SK-N-SH (cell line): ENCODE results near the gene TCF25. TPM values are rescaled to one million over a fixed set of nuclear protein-coding genes. Genes with fewer than 3 reads are reported as not detected.

ENCODE experiments used
- CTCF ChIA-PET: fragments of 300-600, 350-600 bp; formaldehyde crosslinking; extraction: SDS; loops from one replicate; lab custom pipeline; 2021; lab: Yijun Ruan, JAX
- POLR2A ChIA-PET: fragments of 350-600 bp; sonication (Branson Sonifier 250); formaldehyde crosslinking; extraction: SDS; loops from one replicate; lab custom pipeline; 2020; ENCODE audit warnings: antibody characterized with exemption, inconsistent platforms; lab: Yijun Ruan, JAX
- DNase-seq: peaks from one replicate; pipeline ENCODE4 v3.0.0; 2012
- H2AFZ ChIP-seq: fragments of 200-600 bp; sonication (generic); 2 replicates; pipeline ENCODE4 v1.8.1; 2016; ENCODE audit warnings: antibody characterized with exemption, mild to moderate bottlenecking, low read depth
- H3F3A ChIP-seq: fragments of 200-600 bp; sonication (generic); replicated peaks from 2 replicates; pipeline ENCODE3; 2016; ENCODE audit warnings: antibody characterized with exemption, mild to moderate bottlenecking; ENCODE audit not compliant: insufficient read depth
- H3K27ac ChIP-seq, 2 experiments: fragments of 200-500 bp in 1 of 2; fragments of 200-600 bp in 1 of 2; sonication (Bioruptor generic) in 1 of 2; sonication (generic), shearing (Covaris generic) in 1 of 2; 2 replicates each; pipeline versions ENCODE4 v1.5.1 to v1.6.1; 2014 to 2016; ENCODE audit warnings: low read depth in 2 of 2, inconsistent platforms in 1 of 2, low read length in 1 of 2, mild to moderate bottlenecking in 1 of 2, mixed read lengths in 1 of 2
- H3K27me3 ChIP-seq: fragments of 200-600 bp; sonication (generic), shearing (Covaris generic); 2 replicates; pipeline ENCODE4 v1.6.1; 2016; ENCODE audit warnings: mixed run types; ENCODE audit not compliant: insufficient read depth
- H3K36me3 ChIP-seq, 2 experiments: fragments of 200-500 bp in 1 of 2; fragments of 200-600 bp in 1 of 2; sonication (Bioruptor generic) in 1 of 2; sonication (generic) in 1 of 2; replicated peaks in 1 of 2; 2 replicates each; pipeline versions ENCODE3 to v1.5.1; 2014 to 2016; ENCODE audit warnings: low read length in 1 of 2, mild to moderate bottlenecking in 1 of 2; ENCODE audit not compliant: insufficient read depth in 2 of 2, control insufficient read depth in 1 of 2
- H3K4me1 ChIP-seq, 2 experiments: fragments of 200-500 bp in 1 of 2; fragments of 200-600 bp in 1 of 2; sonication (Bioruptor generic) in 1 of 2; sonication (generic), shearing (Covaris generic) in 1 of 2; 2 replicates each; pipeline versions ENCODE4 v1.5.1 to v1.6.1; 2014 to 2016; ENCODE audit warnings: low read depth in 1 of 2, low read length in 1 of 2, mixed run types in 1 of 2; ENCODE audit not compliant: insufficient read depth in 2 of 2, control insufficient read depth in 1 of 2
- H3K4me2 ChIP-seq: fragments of 200-600 bp; sonication (generic), shearing (Covaris generic); 2 replicates; pipeline ENCODE4 v1.6.1; 2017; ENCODE audit warnings: mixed run types
- H3K4me3 ChIP-seq, 2 experiments: fragments of 200-500 bp in 1 of 2; fragments of 200-600 bp in 1 of 2; sonication (Bioruptor generic) in 1 of 2; sonication (generic), shearing (Covaris generic) in 1 of 2; 2 replicates each; pipeline versions ENCODE4 v1.5.1 to v1.8.1; 2014 to 2016; ENCODE audit warnings: low read depth in 2 of 2, inconsistent platforms in 1 of 2, low read length in 1 of 2, mild to moderate bottlenecking in 1 of 2, mixed read lengths in 1 of 2, moderate library complexity in 1 of 2
- H3K79me2 ChIP-seq: fragments of 200-600 bp; sonication (generic); 2 replicates; pipeline ENCODE4 v1.8.1; 2017; ENCODE audit warnings: mild to moderate bottlenecking; ENCODE audit not compliant: insufficient read depth
- H3K9ac ChIP-seq: fragments of 200-600 bp; sonication (generic); 2 replicates; pipeline ENCODE4 v1.6.1; 2017; ENCODE audit warnings: mixed run types
- H3K9me2 ChIP-seq: fragments of 200-600 bp; sonication (generic); 2 replicates; pipeline ENCODE4 v1.6.1; 2017; ENCODE audit warnings: mixed run types
- H3K9me3 ChIP-seq: fragments of 200-600 bp; sonication (generic); 2 replicates; pipeline ENCODE4 v1.6.1; 2017; ENCODE audit warnings: mixed run types, mild to moderate bottlenecking, moderate library complexity
- H4K20me1 ChIP-seq: fragments of 200-600 bp; sonication (generic); 2 replicates; pipeline ENCODE4 v1.6.1; 2017; ENCODE audit warnings: mild to moderate bottlenecking, mixed run types; ENCODE audit not compliant: insufficient read depth
- FOSL2 ChIP-seq: IDR thresholded peaks from 2 replicates; pipeline ENCODE4 v1.4.0; 2012; ENCODE audit warnings: low read depth, mild to moderate bottlenecking, moderate library complexity, borderline replicate concordance
- FOXJ3 ChIP-seq: sonication (generic); formaldehyde crosslinking; IDR thresholded peaks from 2 replicates; pipeline ENCODE4 v1.5.1; 2020; ENCODE audit warnings: mild to moderate bottlenecking, missing genetic modification reagents
- FOXM1 ChIP-seq: IDR thresholded peaks from 2 replicates; pipeline ENCODE4 v1.4.0; 2012; ENCODE audit warnings: low read depth, mild to moderate bottlenecking
- NFIC ChIP-seq: IDR thresholded peaks from 2 replicates; pipeline ENCODE4 v1.4.0; 2012; ENCODE audit warnings: borderline replicate concordance
- NRF1 ChIP-seq: IDR thresholded peaks from 2 replicates; pipeline ENCODE4 v1.6.1; 2012; ENCODE audit warnings: low read depth, mild to moderate bottlenecking, low read length
- RCOR1 ChIP-seq: fragments of 150-350 bp; IDR thresholded peaks from 2 replicates; pipeline ENCODE4 v1.6.1; 2017; ENCODE audit warnings: antibody characterized with exemption, low read length
- RXRA ChIP-seq: IDR thresholded peaks from 2 replicates; pipeline ENCODE4 v1.4.0; 2012; ENCODE audit warnings: low read depth, mild to moderate bottlenecking, borderline replicate concordance
- SIN3A ChIP-seq: IDR thresholded peaks from 2 replicates; pipeline ENCODE4 v1.6.1; 2012; ENCODE audit warnings: low read depth, mild to moderate bottlenecking, low read length, moderate library complexity, borderline replicate concordance
- WGBS: methylation state at CpG from one replicate; pipeline ENCODE4 v1.1.6; 2017; ENCODE audit warnings: low lambda C conversion rate; 5-methylcytosine and 5-hydroxymethylcytosine counted together
- polyA plus RNA-seq, 3 experiments: library from polyadenylated mRNA; depleted of rRNA; stranded (reverse); fragments of >200 nt; gene quantifications; 2 replicates each; pipeline ENCODE4 v1.2.3, GENCODE V29; 2012
- TF ChIP-seq, protein P1 (sequence below): IDR thresholded peaks from 2 replicates; pipeline ENCODE4 v1.6.1; 2012; ENCODE audit warnings: mild to moderate bottlenecking, low read depth, low read length, moderate library complexity
- TF ChIP-seq, protein P2 (sequence below): fragments of 150-350 bp; IDR thresholded peaks from 2 replicates; pipeline ENCODE4 v1.6.1; 2017; ENCODE audit warnings: antibody characterized with exemption, low read length, low read depth, borderline replicate concordance
- TF ChIP-seq, protein P3 (sequence below): IDR thresholded peaks from 2 replicates; pipeline ENCODE4 v1.4.0; 2012; ENCODE audit warnings: low read depth, borderline replicate concordance

TCF25 gene
- polyA plus RNA-seq, 1 of the 3 experiments (the other 2 are of a cell fraction), result 208 TPM

DNA sequence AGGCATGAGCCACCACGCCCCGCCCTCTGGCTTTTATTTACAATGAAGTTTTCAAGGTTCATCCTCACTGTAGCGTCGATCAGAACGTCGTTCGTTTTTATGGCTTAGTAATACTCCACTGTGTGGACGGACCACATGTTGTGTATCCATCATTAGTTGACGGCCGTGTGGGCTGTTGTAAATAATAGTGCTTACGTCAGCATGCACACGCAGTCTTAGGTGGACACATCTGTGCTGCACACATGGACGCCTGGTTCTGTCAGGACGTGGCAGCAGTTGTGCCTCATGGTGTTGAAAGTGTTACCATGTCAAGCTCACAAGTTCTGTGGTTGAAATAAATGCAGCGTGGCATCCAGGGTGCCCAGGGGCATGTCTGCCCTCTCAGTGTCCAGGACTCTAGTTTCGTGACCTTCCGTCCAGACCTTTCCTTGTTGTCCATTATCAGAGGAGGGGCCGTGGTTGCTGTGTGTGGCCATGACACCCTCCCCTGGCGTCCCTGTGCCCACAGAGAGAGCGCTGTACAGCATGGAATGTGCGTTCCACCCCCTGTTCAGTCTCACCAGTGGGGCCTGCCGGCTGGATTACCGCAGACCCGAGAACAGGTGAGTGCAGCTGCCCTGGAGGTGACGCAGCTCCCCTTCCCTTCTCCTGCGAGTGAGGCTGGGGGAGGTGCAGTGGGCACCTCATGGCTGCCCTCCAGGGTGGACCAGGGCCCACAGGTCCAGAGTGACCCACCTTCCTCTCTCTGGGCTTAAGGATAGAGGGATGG, 22.3 kb downstream of the TCF25 start (continued):
- TF ChIP-seq, protein P1, sequence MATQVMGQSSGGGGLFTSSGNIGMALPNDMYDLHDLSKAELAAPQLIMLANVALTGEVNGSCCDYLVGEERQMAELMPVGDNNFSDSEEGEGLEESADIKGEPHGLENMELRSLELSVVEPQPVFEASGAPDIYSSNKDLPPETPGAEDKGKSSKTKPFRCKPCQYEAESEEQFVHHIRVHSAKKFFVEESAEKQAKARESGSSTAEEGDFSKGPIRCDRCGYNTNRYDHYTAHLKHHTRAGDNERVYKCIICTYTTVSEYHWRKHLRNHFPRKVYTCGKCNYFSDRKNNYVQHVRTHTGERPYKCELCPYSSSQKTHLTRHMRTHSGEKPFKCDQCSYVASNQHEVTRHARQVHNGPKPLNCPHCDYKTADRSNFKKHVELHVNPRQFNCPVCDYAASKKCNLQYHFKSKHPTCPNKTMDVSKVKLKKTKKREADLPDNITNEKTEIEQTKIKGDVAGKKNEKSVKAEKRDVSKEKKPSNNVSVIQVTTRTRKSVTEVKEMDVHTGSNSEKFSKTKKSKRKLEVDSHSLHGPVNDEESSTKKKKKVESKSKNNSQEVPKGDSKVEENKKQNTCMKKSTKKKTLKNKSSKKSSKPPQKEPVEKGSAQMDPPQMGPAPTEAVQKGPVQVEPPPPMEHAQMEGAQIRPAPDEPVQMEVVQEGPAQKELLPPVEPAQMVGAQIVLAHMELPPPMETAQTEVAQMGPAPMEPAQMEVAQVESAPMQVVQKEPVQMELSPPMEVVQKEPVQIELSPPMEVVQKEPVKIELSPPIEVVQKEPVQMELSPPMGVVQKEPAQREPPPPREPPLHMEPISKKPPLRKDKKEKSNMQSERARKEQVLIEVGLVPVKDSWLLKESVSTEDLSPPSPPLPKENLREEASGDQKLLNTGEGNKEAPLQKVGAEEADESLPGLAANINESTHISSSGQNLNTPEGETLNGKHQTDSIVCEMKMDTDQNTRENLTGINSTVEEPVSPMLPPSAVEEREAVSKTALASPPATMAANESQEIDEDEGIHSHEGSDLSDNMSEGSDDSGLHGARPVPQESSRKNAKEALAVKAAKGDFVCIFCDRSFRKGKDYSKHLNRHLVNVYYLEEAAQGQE, result no peak
- TF ChIP-seq FOXJ3, result no peak
- no peak for TF ChIP-seq RXRA
- TF ChIP-seq, protein P2, sequence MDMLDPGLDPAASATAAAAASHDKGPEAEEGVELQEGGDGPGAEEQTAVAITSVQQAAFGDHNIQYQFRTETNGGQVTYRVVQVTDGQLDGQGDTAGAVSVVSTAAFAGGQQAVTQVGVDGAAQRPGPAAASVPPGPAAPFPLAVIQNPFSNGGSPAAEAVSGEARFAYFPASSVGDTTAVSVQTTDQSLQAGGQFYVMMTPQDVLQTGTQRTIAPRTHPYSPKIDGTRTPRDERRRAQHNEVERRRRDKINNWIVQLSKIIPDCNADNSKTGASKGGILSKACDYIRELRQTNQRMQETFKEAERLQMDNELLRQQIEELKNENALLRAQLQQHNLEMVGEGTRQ, result no peak
- no peak for TF ChIP-seq NFIC
- TF ChIP-seq, protein P3, sequence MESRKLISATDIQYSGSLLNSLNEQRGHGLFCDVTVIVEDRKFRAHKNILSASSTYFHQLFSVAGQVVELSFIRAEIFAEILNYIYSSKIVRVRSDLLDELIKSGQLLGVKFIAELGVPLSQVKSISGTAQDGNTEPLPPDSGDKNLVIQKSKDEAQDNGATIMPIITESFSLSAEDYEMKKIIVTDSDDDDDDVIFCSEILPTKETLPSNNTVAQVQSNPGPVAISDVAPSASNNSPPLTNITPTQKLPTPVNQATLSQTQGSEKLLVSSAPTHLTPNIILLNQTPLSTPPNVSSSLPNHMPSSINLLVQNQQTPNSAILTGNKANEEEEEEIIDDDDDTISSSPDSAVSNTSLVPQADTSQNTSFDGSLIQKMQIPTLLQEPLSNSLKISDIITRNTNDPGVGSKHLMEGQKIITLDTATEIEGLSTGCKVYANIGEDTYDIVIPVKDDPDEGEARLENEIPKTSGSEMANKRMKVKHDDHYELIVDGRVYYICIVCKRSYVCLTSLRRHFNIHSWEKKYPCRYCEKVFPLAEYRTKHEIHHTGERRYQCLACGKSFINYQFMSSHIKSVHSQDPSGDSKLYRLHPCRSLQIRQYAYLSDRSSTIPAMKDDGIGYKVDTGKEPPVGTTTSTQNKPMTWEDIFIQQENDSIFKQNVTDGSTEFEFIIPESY, result no peak
- TF ChIP-seq RCOR1, result no peak
- TF ChIP-seq FOXM1, result no peak

DNA sequence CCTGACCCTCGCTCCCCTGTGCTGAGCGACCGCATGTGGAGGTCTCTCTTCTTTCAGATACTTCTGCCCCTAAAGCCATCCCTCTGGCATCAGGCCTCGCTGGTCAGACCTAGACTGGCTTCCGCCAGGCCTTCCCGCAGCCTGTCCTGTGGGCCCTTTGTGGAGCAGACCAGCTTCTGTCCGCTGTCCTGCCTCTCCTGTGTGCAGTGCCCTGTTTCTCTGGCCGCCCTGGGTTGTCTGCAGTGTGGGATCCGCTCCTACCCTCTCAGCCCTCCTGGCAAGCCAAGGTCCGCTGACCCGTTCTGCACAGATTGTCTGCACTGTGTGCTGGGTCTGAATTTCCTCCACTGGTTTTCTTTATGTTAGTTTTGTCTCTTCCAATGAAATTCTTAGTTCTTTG, 23.8 kb downstream of the TCF25 start:
- Histone ChIP-seq H3K27me3 (no peaks in the 10 kb centered on the region), H3K9ac (no peak overlapping the region), H4K20me1 (0 out of 2 replicates have a peak, but pooled peaks cover 2% of the 10 kb centered on the region), H3K79me2 (no peaks in the 10 kb centered on the region), H3K9me3 (no peaks in the 10 kb centered on the region), H3K27ac (no peak overlapping the region), H3K4me1 (no peaks in the 10 kb centered on the region), H2AFZ (no peak overlapping the region), H3K4me3 (no peak overlapping the region), H3K36me3 (peaks cover 36 to 64% of the 10 kb centered on the region in 2 experiments), H3K9me2 (no peaks in the 10 kb centered on the region), H3F3A (no peaks in the 10 kb centered on the region), H3K4me2 (no peak overlapping the region)
- no peak for TF ChIP-seq NRF1
- no peak for TF ChIP-seq SIN3A
- no peak for TF ChIP-seq FOSL2
- WGBS, result 94% methylated on average over 10 of the region's 11 CpGs
- CTCF ChIA-PET, result no interaction called here
- DNase-seq, result no peak
- POLR2A ChIA-PET, result interaction anchor here (1.0 kb wide), 1 partner anchor 16 kb away, joined by 4 read pairs; no protein-coding TSS in a partner anchor
